NCI-H345 treated with DMSO at 0.1 percent for 48 hours (cell line): Measurements from ENCODE around the gene CAMK2N1.

Experiments
- DNase-seq: peaks from one replicate; lab custom pipeline; 2025; ENCODE audit not compliant: unreplicated experiment; lab: John Stamatoyannopoulos, UW

The CAMK2N1 gene

GRCh38 chr1:20479840-20480239 is 6.2 kb downstream of the CAMK2N1 start:
- no peak for DNase-seq

GRCh38 chr1:20478057-20478635 is 7.9 kb downstream of the CAMK2N1 start:
- no peak for DNase-seq

- no peak for DNase-seq
These were observed 8.5 kb downstream of the CAMK2N1 start for GRCh38 chr1:20477348-20478056.

- no peak for DNase-seq
These were observed 9.6 kb downstream of the CAMK2N1 start for GRCh38 chr1:20476265-20477038.

- no peak for DNase-seq
These were observed 11.0 kb downstream of the CAMK2N1 start for GRCh38 chr1:20474996-20475395.

- no peak for DNase-seq
These were observed 11.6 kb downstream of the CAMK2N1 start for GRCh38 chr1:20474333-20474975.

- DNase-seq = no peak
These were observed 12.1 kb downstream of the CAMK2N1 start for GRCh38 chr1:20473894-20474293.

GRCh38 chr1:20472860-20473711 is 12.9 kb downstream of the CAMK2N1 start:
- DNase-seq = no peak

GRCh38 chr1:20472121-20472520 is 13.9 kb downstream of the CAMK2N1 start:
- no peak for DNase-seq

- DNase-seq = peak; percentile 69
These were observed 15.8 kb downstream of the CAMK2N1 start for GRCh38 chr1:20470194-20470593.

- no peak for DNase-seq
These were observed 16.5 kb downstream of the CAMK2N1 start for GRCh38 chr1:20469406-20470076.

GRCh38 chr1:20466273-20466672 is 19.7 kb downstream of the CAMK2N1 start:
- no peak for DNase-seq

- no peak for DNase-seq
These were observed 20.8 kb downstream of the CAMK2N1 start for GRCh38 chr1:20465187-20465586.

GRCh38 chr1:20463502-20463901 is 22.5 kb downstream of the CAMK2N1 start:
- no peak for DNase-seq

- DNase-seq = no peak
These were observed 23.6 kb downstream of the CAMK2N1 start for GRCh38 chr1:20462397-20462796.

GRCh38 chr1:20458717-20459116 is 27.3 kb downstream of the CAMK2N1 start:
- DNase-seq = no peak

GRCh38 chr1:20454004-20454403 is 32.0 kb downstream of the CAMK2N1 start:
- DNase-seq = no peak

GRCh38 chr1:20449735-20450311 is 36.2 kb downstream of the CAMK2N1 start:
- no peak for DNase-seq

- no peak for DNase-seq
These were observed 37.3 kb downstream of the CAMK2N1 start for GRCh38 chr1:20448671-20449071.

GRCh38 chr1:20447794-20448193 is 38.2 kb downstream of the CAMK2N1 start:
- DNase-seq = no peak
